Neural progenitor cell (in vitro differentiated cells): Measurements from ENCODE around the gene VPS13D.

Source experiments
- CTCF ChIP-seq: fragments of 200-600 bp; sonication (generic); IDR thresholded peaks from 2 replicates; pipeline ENCODE4 v1.5.1; 2017; ENCODE audit warnings: antibody characterized with exemption, mild to moderate bottlenecking
- EZH2 ChIP-seq: fragments of 200-600 bp; sonication (generic); IDR thresholded peaks from 2 replicates; pipeline ENCODE4 v1.6.1; 2017; ENCODE audit warnings: antibody characterized with exemption, mild to moderate bottlenecking, moderate library complexity

DNA sequence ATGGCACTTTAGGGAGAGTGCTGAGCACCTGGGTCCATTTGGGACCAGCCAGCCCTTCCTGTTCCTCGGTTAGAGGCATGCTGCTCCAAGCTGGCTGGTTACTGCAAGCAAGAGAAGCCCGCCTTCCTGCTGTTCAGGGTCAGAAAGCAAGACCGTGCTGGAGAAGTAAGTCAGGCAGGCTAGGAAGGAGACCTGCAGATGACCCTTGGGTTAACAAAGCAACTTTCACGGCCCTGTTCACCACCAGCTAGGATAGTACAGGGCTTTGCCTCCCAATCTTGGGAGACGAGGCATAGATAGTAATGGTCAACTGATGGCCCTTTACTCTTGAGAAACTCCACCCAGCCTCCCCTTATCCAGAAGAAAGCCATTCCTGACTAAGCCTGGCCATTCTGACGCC is 252.1 kb downstream of the VPS13D start:
- TF ChIP-seq CTCF: no peak
- no peak for TF ChIP-seq EZH2
